HG02763 (cell line): ENCODE data around the gene ROR2.

Experiments
- ATAC-seq: cut with Tn5 transposase; IDR thresholded peaks from one replicate; pipeline ENCODE4 v1.9.1; 2021; ENCODE audit warnings: mild to moderate bottlenecking, moderate library complexity; ENCODE audit not compliant: unreplicated experiment

The ROR2 gene

DNA sequence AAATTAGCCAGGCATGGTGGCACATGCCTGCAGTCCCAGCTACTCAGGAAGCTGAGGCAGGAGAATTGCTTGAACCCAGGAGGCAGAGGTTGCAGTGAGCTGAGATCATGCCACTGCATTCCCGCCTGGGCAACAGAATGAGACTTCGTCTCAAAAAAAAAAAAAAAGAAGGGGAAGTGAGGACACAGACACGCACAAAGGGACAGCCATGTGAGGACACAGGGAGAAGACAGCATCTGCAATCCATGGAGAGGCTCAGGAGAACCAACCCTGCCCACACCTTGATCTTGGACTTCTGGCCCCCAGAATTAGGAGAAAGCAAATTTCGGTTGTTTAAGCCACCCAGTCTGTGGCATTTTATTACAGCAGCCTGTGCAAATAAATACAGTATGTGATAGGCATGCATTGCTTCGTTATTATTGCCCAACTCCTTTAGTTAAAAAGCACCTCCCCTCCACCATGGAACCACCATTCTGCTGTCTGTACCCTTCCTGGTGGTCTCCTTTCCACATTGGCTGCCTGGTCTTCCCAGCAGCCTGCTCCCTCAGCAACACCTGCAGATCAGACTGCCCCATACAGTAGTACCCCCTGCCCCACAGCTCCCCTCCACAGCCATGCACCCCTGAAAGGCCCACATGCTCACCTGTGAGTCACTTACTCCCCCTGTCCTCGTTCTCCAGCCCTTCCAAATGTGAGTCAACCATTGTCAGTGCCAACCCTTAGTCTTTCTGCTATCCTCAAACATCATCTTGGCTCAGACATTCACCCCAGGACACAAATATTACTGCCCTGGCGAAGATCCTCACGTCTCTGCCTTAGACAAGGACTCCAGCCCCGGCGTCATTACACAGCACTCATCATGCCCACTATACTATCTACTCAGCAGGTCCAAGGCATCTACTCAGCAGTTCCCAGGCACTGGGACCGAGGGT lies 128.8 kb downstream of the ROR2 start:
- no peak for ATAC-seq

DNA sequence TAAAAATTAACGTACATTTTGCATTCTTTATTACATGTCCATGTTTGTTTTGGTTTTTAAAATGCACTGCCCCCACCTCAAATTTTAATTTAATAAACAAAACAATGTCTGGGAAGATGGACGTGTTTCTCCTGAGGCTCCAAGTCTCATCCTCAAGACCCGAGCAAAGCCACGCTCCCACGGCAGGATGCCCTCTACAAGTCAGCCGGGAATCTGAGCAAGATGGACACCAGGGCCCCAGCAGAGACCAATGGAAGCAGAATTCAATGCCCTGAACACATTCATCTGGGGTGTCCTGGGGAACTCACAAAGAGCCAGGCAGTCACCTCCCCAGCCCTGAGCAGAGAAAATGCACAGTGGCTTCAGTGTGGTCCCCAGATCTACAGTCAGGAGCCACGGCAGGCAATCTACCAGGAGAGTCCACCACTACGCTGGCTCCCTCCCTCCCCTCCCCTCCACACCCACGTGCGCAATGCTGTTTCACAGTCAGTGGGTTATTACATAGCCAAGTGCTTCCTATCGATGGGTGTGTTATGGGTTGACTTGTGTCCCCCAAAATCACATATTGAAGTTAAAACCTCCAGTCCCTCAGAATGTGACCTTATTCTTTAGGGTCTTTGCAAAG lies 129.8 kb downstream of the ROR2 start:
- ATAC-seq: no peak

DNA sequence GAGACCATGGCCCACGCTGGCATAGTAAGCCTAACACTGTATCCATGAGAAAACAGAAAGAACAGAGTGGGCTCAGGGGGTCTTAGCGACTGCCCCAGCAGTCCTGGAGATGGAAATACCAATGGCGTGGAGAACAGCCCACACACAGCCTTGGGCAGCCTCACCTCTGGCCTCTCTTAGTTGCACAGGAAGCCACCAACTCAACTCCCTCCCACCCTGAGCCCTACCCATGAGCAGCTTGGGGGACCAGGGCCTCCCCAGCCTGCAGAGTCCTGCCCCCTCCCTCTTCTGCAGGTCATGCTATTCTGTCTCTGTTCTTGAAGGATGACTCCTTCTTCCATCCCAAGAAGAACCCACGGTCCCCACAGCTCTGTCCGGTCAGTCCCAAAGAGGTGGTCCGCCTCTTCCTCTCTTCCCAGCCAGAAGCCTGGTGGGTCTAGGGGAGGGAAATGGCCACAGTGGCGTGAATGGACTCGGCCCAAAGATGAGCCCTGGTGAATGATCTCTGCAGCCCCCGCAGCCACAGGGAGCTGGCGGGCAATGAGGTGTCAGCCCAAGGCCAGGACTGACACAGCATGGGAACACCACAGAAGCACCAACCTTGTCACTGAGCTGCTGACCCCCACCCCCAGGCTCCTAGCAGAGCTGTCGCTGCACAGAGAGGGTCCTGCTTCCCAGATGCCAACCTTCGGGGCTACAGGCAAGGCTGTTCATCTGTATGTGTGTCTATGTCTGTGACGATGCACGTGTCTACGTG lies 131.2 kb downstream of the ROR2 start:
- ATAC-seq: no peak

DNA sequence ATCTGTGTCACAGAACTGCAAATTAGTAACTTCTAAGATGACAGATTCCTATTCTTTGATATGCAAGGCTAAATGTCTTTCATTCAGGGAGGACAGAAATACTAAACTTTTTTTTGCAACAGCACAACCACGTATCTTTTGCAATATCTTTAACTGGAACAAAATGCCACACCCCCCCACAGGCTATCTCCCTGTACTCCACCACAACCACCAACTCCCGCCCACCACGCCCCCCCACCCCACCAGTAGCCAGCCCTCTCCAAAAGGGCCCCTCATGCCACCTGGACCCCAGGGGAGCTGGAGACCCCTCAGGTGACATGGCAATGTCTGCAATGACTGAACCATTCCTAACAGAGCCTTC lies 131.8 kb downstream of the ROR2 start:
- ATAC-seq: no peak

GRCh38 chr9:91817493-91818224 lies 132.4 kb downstream of the ROR2 start:
- ATAC-seq: no peak

DNA sequence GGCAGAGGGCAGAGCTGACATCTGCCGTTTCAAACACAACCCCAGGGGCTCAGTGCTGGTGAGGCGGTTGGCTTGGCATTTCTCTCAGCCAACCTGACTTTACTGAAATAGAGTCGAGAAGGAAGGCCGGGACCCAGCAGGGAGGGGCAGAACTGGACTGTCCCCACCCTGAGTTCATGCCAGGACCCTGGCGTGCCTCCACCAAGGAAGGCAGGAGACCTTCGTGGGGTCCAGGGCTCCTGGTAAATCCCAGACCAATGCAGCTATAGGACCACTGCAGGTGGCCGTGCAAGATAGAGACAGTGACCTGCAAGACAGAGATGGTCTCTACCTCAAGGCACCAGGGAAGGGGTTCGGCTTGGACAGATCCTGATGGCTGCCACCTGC lies 132.9 kb downstream of the ROR2 start:
- ATAC-seq: no peak

DNA sequence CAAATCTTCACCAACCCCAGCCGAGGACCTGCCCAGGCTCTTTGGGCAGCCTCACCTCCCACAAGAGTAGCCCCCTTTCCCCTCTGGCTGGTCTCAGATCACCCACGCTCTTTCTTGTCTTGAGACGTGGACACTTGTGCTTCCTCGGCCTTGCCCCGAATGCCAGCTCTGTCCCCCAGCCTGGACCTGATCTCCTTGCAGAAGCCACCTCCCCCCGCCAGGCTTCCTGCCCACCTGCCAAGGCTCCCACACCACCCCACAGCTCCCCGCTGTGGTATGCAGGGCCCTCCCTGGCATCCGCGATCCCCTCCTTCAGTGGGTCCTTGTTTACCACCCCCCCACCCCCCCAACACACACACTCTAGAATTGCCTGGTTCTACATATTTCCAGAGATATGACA lies 133.7 kb downstream of the ROR2 start:
- no peak for ATAC-seq

- no peak for ATAC-seq
These were observed 134.1 kb downstream of the ROR2 start for GRCh38 chr9:91815896-91816295.

DNA sequence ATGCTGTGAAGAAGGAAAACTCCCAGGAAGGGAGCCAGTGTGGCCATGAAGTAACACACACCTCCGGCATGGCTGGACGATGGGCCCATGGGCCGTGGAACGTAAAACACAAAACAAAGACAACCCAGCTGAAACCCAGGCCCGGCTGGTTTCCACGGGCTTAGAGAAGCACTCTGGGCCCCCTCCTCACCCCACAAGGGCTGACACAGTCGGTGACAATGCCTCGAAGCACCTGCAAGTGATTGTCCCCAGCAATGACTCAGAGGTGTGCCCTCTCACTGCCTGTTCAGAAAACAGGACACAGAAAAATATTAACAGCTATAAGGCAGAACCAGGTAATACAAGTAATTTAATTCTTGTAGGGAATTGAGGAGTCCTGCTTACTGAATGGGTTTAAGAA lies 135.3 kb downstream of the ROR2 start:
- no peak for ATAC-seq

DNA sequence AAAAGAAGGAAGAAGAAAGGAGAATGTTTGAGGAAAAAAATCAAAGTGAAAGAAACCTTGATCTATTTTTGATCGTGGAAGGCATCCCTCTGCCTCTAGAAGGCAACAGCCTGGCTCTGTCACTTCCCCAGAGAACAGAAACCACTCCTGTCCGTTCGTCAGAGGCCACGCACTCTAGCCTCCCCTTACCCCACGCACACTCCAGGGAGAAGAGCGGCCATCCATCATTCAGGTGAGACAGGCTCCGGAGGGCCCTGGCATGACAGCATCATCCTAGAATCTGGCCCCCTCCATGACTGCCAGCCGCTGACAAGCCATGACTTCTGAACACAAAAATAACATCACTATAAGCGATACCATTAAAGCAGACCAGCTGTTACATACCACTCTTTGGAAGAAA lies 135.8 kb downstream of the ROR2 start:
- no peak for ATAC-seq

- no peak for ATAC-seq
These were observed 136.7 kb downstream of the ROR2 start for GRCh38 chr9:91813176-91813795.

DNA sequence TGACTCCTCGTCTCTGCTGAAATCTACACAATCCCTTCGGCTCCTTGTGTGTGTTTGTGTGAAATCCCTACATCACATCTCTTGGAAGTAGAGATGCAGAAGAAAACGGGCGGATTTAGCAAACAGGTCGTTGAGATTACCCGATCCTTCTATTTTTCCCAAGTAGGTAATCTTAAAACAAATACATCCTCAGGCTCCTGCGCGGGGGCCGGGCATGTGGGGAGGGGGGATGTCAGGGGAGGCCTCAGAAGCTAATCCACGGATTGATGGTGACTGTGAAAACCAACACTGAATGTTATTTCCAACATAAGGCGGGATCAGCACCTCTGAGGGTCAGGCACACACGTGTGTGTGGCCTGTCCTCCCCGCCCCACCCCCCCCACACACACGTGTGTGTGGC lies 137.8 kb downstream of the ROR2 start:
- ATAC-seq: no peak

- ATAC-seq: no peak
These were observed 138.8 kb downstream of the ROR2 start for GRCh38 chr9:91811024-91811909.

DNA sequence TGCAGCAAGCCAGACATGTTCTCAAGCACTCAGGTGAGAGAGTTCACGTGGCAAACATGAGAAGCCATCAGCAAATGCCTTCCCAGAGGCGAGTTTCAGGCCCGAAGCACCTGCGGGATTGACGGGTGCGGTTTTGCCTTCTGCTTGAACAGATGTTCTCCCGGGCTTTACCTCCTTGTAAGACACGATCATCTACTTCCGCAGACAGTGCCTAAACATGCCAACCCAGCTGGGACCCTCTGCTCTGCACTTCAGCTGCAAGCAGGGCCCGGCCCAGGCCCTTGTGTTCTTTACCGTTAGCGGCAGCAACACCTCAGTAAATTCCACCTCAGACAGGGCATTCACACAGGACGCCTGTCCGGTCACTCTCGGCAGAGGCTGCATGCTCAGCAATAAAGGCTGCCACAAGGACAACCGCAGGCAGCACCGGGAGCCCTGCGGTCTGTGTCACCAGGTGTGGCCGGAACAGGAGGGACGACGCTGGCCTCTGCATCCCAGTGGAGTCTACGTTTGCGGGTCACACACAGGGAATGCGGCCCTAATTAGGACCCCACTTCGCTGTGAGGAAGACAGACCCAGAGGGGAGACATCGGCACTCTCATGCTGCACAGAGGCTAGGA lies 139.6 kb downstream of the ROR2 start:
- ATAC-seq: no peak

- ATAC-seq: no peak
These were observed 140.3 kb downstream of the ROR2 start for GRCh38 chr9:91809581-91810285.

- ATAC-seq: no peak
These were observed 142.3 kb downstream of the ROR2 start for GRCh38 chr9:91807643-91808246.

- no peak for ATAC-seq
These were observed 145.0 kb downstream of the ROR2 start for GRCh38 chr9:91805031-91805430.
